ENCODE measurements around the gene COMTD1.

GRCh38 chr10:75263806-75264205, 28.0 kb upstream of the COMTD1 start:
- no peak for TF ChIP-seq CTCF (IDR thresholded peaks at IDR 0.05)
- peak in 2 of 3 donors; percentile 20 to 41 for TF ChIP-seq POLR2A (IDR thresholded peaks at IDR 0.05)

Data from body of pancreas (tissue), 4 donors.